DND-41 (cell line): ENCODE measurements around the gene COA5.
A peak's percentile ranks its signal among the peaks of the same experiment; 100 is the strongest.
"Not testable (repeated sequence)": the region's sequence is repeated elsewhere in the genome, so short reads cannot be mapped to it uniquely, and the experiment has no call there.

Experiments
- ATAC-seq: fragments of 200-7000 bp; cut with Tn5 transposase; 3 replicates; pipeline ENCODE4 v1.9.1; 2021; ENCODE audit warnings: low read depth; ENCODE audit not compliant: insufficient read depth
- DNase-seq: peaks from one replicate; pipeline ENCODE4 v3.0.0-alpha.2; 2020
- H2AFZ ChIP-seq: 2 replicates; pipeline ENCODE4 v1.6.0; 2012; ENCODE audit warnings: low read depth, low read length
- H3K27ac ChIP-seq: 2 replicates; pipeline ENCODE4 v1.5.1; 2012; ENCODE audit warnings: low read length, inconsistent platforms
- H3K27me3 ChIP-seq: fragments of 200-600 bp; sonication (generic); 2 replicates; pipeline ENCODE4 v1.6.0; 2012; ENCODE audit warnings: low read length, mild to moderate bottlenecking, inconsistent platforms; ENCODE audit not compliant: insufficient read depth, poor library complexity
- H3K36me3 ChIP-seq: 2 replicates; pipeline ENCODE4 v1.5.1; 2012; ENCODE audit warnings: low read length, inconsistent platforms; ENCODE audit not compliant: insufficient read depth
- H3K4me1 ChIP-seq: 2 replicates; pipeline ENCODE4 v1.5.1; 2012; ENCODE audit warnings: mild to moderate bottlenecking, low read length; ENCODE audit not compliant: insufficient read depth
- H3K4me2 ChIP-seq: 2 replicates; pipeline ENCODE4 v1.6.0; 2012; ENCODE audit warnings: mild to moderate bottlenecking, moderate library complexity, low read length, inconsistent platforms; ENCODE audit not compliant: insufficient read depth
- H3K4me3 ChIP-seq, 2 experiments: fragments of 200-600 bp in 1 of 2; shearing (Covaris generic) in 1 of 2; 2 replicates each; pipeline ENCODE4 v1.5.1; 2012 to 2016; ENCODE audit warnings: inconsistent platforms in 2 of 2, low read length in 2 of 2, mild to moderate bottlenecking in 2 of 2, low read depth in 1 of 2, moderate library complexity in 1 of 2
- H3K79me2 ChIP-seq: 2 replicates; pipeline ENCODE4 v1.6.0; 2012; ENCODE audit warnings: low read length, inconsistent platforms; ENCODE audit not compliant: insufficient read depth
- H3K9ac ChIP-seq: 2 replicates; pipeline ENCODE4 v1.6.0; 2012; ENCODE audit warnings: low read depth, mild to moderate bottlenecking, inconsistent platforms, low read length, moderate library complexity
- H3K9me3 ChIP-seq: 2 replicates; pipeline ENCODE4 v1.5.1; 2012; ENCODE audit warnings: low read length, moderate library complexity, mild to moderate bottlenecking, inconsistent platforms; ENCODE audit not compliant: insufficient read depth, severe bottlenecking
- H4K20me1 ChIP-seq: 2 replicates; pipeline ENCODE4 v1.6.0; 2012; ENCODE audit warnings: low read length; ENCODE audit not compliant: insufficient read depth
- CTCF ChIP-seq: IDR thresholded peaks from 2 replicates; pipeline ENCODE4 v1.5.1; 2012; ENCODE audit warnings: borderline replicate concordance, low read length, moderate library complexity, mild to moderate bottlenecking; ENCODE audit not compliant: poor library complexity, severe bottlenecking; ENCODE audit errors: extremely low read depth
- EZH2 ChIP-seq: IDR thresholded peaks from 3 replicates; pipeline ENCODE4 v1.6.1; 2012; ENCODE audit warnings: borderline replicate concordance, low read depth, mild to moderate bottlenecking, moderate library complexity, low read length, inconsistent platforms; ENCODE audit not compliant: severe bottlenecking

Gene COA5

GRCh38 chr2:98601532-98602132, 6.7 kb downstream of the COA5 start:
- DNase-seq (peak; percentile 23), ATAC-seq (peak; percentile 79)
- H3K27me3 ChIP-seq = no peaks in the 10 kb centered on the region
- H3K79me2 ChIP-seq = peaks cover 22% of the 10 kb centered on the region
- H3K9ac ChIP-seq = no peak overlapping the region
- no peaks in the 10 kb centered on the region for H4K20me1 ChIP-seq
- no peak overlapping the region for H2AFZ ChIP-seq
- H3K4me1 ChIP-seq = peaks cover 10% of the 10 kb centered on the region
- no peak overlapping the region for H3K4me3 ChIP-seq
- no peaks in the 10 kb centered on the region for H3K9me3 ChIP-seq
- TF ChIP-seq EZH2 = no peak
- peak; percentile 75 for TF ChIP-seq CTCF
- H3K27ac ChIP-seq = no peak overlapping the region
- no peak overlapping the region for H3K4me2 ChIP-seq
- H3K36me3 ChIP-seq = peaks cover 52% of the 10 kb centered on the region

- Histone ChIP-seq H3K4me3 (no peak overlapping the region), H4K20me1 (no peaks in the 10 kb centered on the region), H3K9me3 (peaks cover 3% of the 10 kb centered on the region), H3K27ac (no peak overlapping the region), H3K36me3 (peaks cover 53% of the 10 kb centered on the region), H3K4me2 (no peak overlapping the region), H3K79me2 (no peaks in the 10 kb centered on the region; the same call in 1 of the 2 replicates), H2AFZ (no peak overlapping the region), H3K4me1 (no peaks in the 10 kb centered on the region), H3K9ac (no peak overlapping the region), H3K27me3 (no peaks in the 10 kb centered on the region)
- TF ChIP-seq EZH2 = no peak
- TF ChIP-seq CTCF = no peak
- no peak for ATAC-seq
- DNase-seq = no peak
Observed at GRCh38 chr2:98598781-98599428, 9.4 kb downstream of the COA5 start.

DNA sequence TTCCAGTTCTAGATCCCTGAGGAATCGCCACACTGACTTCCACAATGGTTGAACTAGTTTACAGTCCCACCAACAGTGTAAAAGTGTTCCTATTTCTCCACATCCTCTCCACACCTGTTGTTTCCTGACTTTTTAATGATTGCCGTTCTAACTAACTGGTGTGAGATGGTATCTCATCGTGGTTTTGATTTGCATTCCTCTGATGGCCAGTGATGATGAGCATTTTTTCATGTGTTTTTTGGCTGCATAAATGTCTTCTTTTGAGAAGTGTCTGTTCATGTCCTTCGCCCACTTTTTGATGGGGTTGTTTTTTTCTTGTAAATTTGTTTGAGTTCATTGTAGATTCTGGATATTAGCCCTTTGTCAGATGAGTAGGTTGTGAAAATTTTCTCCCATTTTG, 13.6 kb downstream of the COA5 start:
- H3K79me2 ChIP-seq, H2AFZ ChIP-seq, H3K9ac ChIP-seq, H4K20me1 ChIP-seq, DNase-seq, H3K27ac ChIP-seq, H3K4me2 ChIP-seq, H3K27me3 ChIP-seq, H3K4me3 ChIP-seq, ATAC-seq, H3K9me3 ChIP-seq, H3K4me1 ChIP-seq: not testable (repeated sequence)
- peaks cover 58% of the 10 kb centered on the region for H3K36me3 ChIP-seq

DNA sequence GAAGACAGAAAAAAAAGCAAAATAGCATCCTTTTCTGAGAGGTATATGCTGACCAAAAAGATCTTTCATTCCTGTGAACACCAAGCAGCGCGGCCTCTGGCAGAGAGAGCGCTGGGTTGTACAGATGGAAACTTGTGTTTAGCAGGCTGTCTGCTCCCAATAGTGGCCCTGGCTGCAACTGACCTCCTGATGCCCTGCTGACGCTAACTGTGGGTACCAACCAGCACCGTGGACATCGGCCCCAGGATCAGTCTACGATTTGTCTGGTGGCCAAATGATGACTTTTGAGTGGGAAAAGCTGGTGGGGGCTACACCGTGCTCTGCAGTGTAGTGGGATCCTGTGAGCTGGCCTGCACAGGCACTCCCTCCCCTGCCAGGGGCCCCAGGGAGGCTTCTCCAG, 15.7 kb downstream of the COA5 start:
- Histone ChIP-seq H3K36me3 (peaks cover 43% of the 10 kb centered on the region), H3K4me3 (no peak overlapping the region), H3K27ac (no peak overlapping the region), H3K27me3 (no peaks in the 10 kb centered on the region), H3K4me2 (no peak overlapping the region), H2AFZ (no peak overlapping the region), H3K4me1 (peaks cover 11% of the 10 kb centered on the region), H3K9me3 (peaks cover 6% of the 10 kb centered on the region), H3K9ac (no peak overlapping the region), H3K79me2 (no peaks in the 10 kb centered on the region), H4K20me1 (no peaks in the 10 kb centered on the region)
- DNase-seq (no peak), ATAC-seq (no peak)
- no peak for TF ChIP-seq EZH2
- no peak for TF ChIP-seq CTCF
